H9 (cell line): ENCODE data around the gene CFAP61. TPM values are rescaled to one million over a fixed set of nuclear protein-coding genes. Genes with fewer than 3 reads are reported as not detected.

Experiments used
- DNase-seq: peaks from one replicate; pipeline ENCODE4 v3.0.0-alpha.2; 2017
- H2AFZ ChIP-seq: one replicate; pipeline ENCODE4 v1.6.1; 2013; ENCODE audit warnings: mild to moderate bottlenecking, low read length, control low read depth, moderate library complexity
- H2AK5ac ChIP-seq: 2 replicates; pipeline ENCODE4 v1.6.1; 2013; ENCODE audit warnings: low read length, control low read depth, mixed read lengths; ENCODE audit not compliant: insufficient read length
- H2BK120ac ChIP-seq: one replicate; pipeline ENCODE4 v1.6.1; 2013; ENCODE audit warnings: low read depth, mild to moderate bottlenecking, low read length, control low read depth, inconsistent platforms; ENCODE audit not compliant: poor library complexity, severe bottlenecking
- H2BK12ac ChIP-seq: 2 replicates; pipeline ENCODE4 v1.6.1; 2013; ENCODE audit warnings: low read length, control low read depth, mixed read lengths, low read depth; ENCODE audit not compliant: insufficient read length
- H2BK15ac ChIP-seq: 2 replicates; pipeline ENCODE4 v1.6.1; 2013; ENCODE audit warnings: low read depth, low read length, control low read depth
- H2BK20ac ChIP-seq: one replicate; pipeline ENCODE4 v1.6.1; 2013; ENCODE audit warnings: low read depth, mild to moderate bottlenecking, low read length, control low read depth, inconsistent platforms; ENCODE audit not compliant: poor library complexity, severe bottlenecking
- H2BK5ac ChIP-seq: 2 replicates; pipeline ENCODE4 v1.6.1; 2013; ENCODE audit warnings: low read length, control low read depth, mixed read lengths; ENCODE audit not compliant: insufficient read length
- H3K14ac ChIP-seq: 2 replicates; pipeline ENCODE4 v1.6.1; 2013; ENCODE audit warnings: low read length, control low read depth; ENCODE audit not compliant: insufficient read depth
- H3K18ac ChIP-seq: 2 replicates; pipeline ENCODE4 v1.6.1; 2013; ENCODE audit warnings: low read depth, mild to moderate bottlenecking, mixed read lengths, low read length, control low read depth; ENCODE audit not compliant: insufficient read length
- H3K23ac ChIP-seq: 2 replicates; pipeline ENCODE4 v1.6.1; 2013; ENCODE audit warnings: low read length, control low read depth, mixed read lengths, low read depth; ENCODE audit not compliant: insufficient read length
- H3K23me2 ChIP-seq: 2 replicates; pipeline ENCODE4 v1.6.1; 2013; ENCODE audit warnings: low read depth, mild to moderate bottlenecking, mixed read lengths, low read length, control low read depth; ENCODE audit not compliant: insufficient read length, poor library complexity, severe bottlenecking
- H3K27ac ChIP-seq: 2 replicates; pipeline ENCODE4 v1.5.1; 2013; ENCODE audit warnings: low read length, control low read depth, mixed read lengths, low read depth; ENCODE audit not compliant: insufficient read length
- H3K27me3 ChIP-seq: 2 replicates; pipeline ENCODE4 v1.6.1; 2013; ENCODE audit warnings: low read length, control low read depth, inconsistent platforms; ENCODE audit not compliant: insufficient read depth
- H3K4ac ChIP-seq: 2 replicates; pipeline ENCODE4 v1.6.1; 2013; ENCODE audit warnings: low read depth, mild to moderate bottlenecking, control low read depth, inconsistent platforms, low read length, moderate library complexity
- H3K4me1 ChIP-seq: 2 replicates; pipeline ENCODE4 v1.6.1; 2013; ENCODE audit warnings: low read length, control low read depth, inconsistent platforms; ENCODE audit not compliant: insufficient read depth
- H3K4me2 ChIP-seq: 2 replicates; pipeline ENCODE4 v1.6.1; 2013; ENCODE audit warnings: low read length, control low read depth, mixed read lengths; ENCODE audit not compliant: insufficient read length, insufficient read depth
- H3K56ac ChIP-seq: 2 replicates; pipeline ENCODE4 v1.6.1; 2013; ENCODE audit warnings: low read depth, mild to moderate bottlenecking, mixed read lengths, low read length, control low read depth; ENCODE audit not compliant: insufficient read length
- H3K79me1 ChIP-seq: 2 replicates; pipeline ENCODE4 v1.6.1; 2013; ENCODE audit warnings: low read depth, mild to moderate bottlenecking, moderate library complexity, low read length, control low read depth, inconsistent platforms; ENCODE audit not compliant: insufficient read depth, poor library complexity, severe bottlenecking
- H3K79me2 ChIP-seq: 2 replicates; pipeline ENCODE4 v1.6.1; 2013; ENCODE audit warnings: low read length, control low read depth, inconsistent platforms; ENCODE audit not compliant: insufficient read depth
- H3K9ac ChIP-seq: 2 replicates; pipeline ENCODE4 v1.6.1; 2013; ENCODE audit warnings: low read length, control low read depth, mixed read lengths; ENCODE audit not compliant: insufficient read length; ENCODE audit errors: extremely low read depth
- H3K9me3 ChIP-seq: one replicate; pipeline ENCODE4 v1.6.1; 2013; ENCODE audit warnings: low read depth, low read length, inconsistent platforms; ENCODE audit not compliant: control insufficient read depth
- H3T11ph ChIP-seq: one replicate; pipeline ENCODE4 v1.6.1; 2013; ENCODE audit warnings: mild to moderate bottlenecking, low read length, control low read depth, inconsistent platforms
- H4K20me1 ChIP-seq: one replicate; pipeline ENCODE4 v1.6.1; 2013; ENCODE audit not compliant: control insufficient read depth, insufficient read length, insufficient read depth
- H4K5ac ChIP-seq: 2 replicates; pipeline ENCODE4 v1.6.1; 2013; ENCODE audit warnings: low read depth, mild to moderate bottlenecking, mixed read lengths, low read length, control low read depth; ENCODE audit not compliant: insufficient read length
- H4K8ac ChIP-seq: replicated peaks from 2 replicates; pipeline ENCODE4 v1.6.1; 2013; ENCODE audit warnings: low read length, control low read depth, mixed read lengths, low read depth; ENCODE audit not compliant: insufficient read length
- H4K91ac ChIP-seq: 2 replicates; pipeline ENCODE4 v1.6.1; 2013; ENCODE audit warnings: low read depth, mild to moderate bottlenecking, moderate library complexity, mixed read lengths, low read length, control low read depth; ENCODE audit not compliant: insufficient read length
- H3K27ac Mint-ChIP-seq, 3 experiments: 2 replicates in 2 of 3; 3 replicates in 1 of 3; pipeline ENCODE4 v1.8.0; 2020 to 2021; ENCODE audit warnings: mixed read lengths in 3 of 3, mild to moderate bottlenecking in 1 of 3, moderate library complexity in 1 of 3
- H3K27me3 Mint-ChIP-seq: 2 replicates; pipeline ENCODE4 v1.8.0; 2021; ENCODE audit warnings: low read depth, mild to moderate bottlenecking, moderate library complexity, mixed read lengths
- H3K36me3 Mint-ChIP-seq, 3 experiments: 2 replicates in 2 of 3; 3 replicates in 1 of 3; pipeline ENCODE4 v1.8.0; 2020 to 2021; ENCODE audit warnings: low read depth in 3 of 3, mixed read lengths in 3 of 3; ENCODE audit not compliant: insufficient read depth in 1 of 3
- H3K4me1 Mint-ChIP-seq, 2 experiments: 2 replicates each; pipeline ENCODE4 v1.8.0; 2020; ENCODE audit warnings: mixed read lengths in 2 of 2
- H3K4me3 Mint-ChIP-seq, 2 experiments: 2 replicates in 1 of 2; 3 replicates in 1 of 2; pipeline ENCODE4 v1.8.0; 2020 to 2021; ENCODE audit warnings: mild to moderate bottlenecking in 2 of 2, mixed read lengths in 2 of 2, moderate library complexity in 1 of 2
- H3K9me3 Mint-ChIP-seq, 2 experiments: 2 replicates in 1 of 2; 3 replicates in 1 of 2; pipeline ENCODE4 v1.8.0; 2020; ENCODE audit warnings: mild to moderate bottlenecking in 2 of 2, mixed read lengths in 2 of 2, moderate library complexity in 1 of 2
- WGBS: extraction: QIAGEN DNeasy Blood & Tissue Kit; methylation state at CpG from one replicate; pipeline ENCODE4 v1.1.7; 2013; ENCODE audit warnings: missing lambda C conversion rate, low lambda C conversion rate, mixed read lengths; ENCODE audit not compliant: insufficient read length; ENCODE audit errors: extremely low coverage; 5-methylcytosine and 5-hydroxymethylcytosine counted together
- total RNA-seq: library from RNA; stranded (reverse); gene quantifications from 2 replicates; pipeline ENCODE4 v1.2.1, GENCODE V29; 2021
- TF ChIP-seq, protein P1 (sequence below): fragments of 200-600 bp; sonication (generic); conservative IDR thresholded peaks from 3 replicates; pipeline ENCODE4 v1.8.0; 2021; ENCODE audit warnings: antibody characterized with exemption, mild to moderate bottlenecking

Gene CFAP61
- total RNA-seq, 1 experiment from 2014 or later, result 0.44 TPM

DNA sequence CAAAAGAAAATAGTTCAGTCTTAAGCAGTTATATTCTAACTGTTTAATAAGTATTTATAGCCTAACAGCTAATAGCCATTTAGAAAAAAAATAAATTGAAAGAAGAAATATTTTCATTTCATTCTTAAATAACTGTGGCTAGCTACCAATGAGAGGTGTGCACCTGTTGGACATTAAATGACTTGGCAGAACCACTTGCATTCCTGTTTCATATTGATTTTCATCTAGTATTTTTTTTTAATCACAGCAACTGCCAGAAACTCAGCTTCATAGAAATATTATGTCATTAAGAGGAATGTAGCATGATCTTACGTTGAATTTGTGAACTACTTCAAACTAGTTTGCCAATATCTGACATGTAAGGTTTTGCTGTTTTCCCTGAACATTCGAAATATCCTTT lies 25.0 kb upstream of the CFAP61 start:
- TF ChIP-seq, protein P1, sequence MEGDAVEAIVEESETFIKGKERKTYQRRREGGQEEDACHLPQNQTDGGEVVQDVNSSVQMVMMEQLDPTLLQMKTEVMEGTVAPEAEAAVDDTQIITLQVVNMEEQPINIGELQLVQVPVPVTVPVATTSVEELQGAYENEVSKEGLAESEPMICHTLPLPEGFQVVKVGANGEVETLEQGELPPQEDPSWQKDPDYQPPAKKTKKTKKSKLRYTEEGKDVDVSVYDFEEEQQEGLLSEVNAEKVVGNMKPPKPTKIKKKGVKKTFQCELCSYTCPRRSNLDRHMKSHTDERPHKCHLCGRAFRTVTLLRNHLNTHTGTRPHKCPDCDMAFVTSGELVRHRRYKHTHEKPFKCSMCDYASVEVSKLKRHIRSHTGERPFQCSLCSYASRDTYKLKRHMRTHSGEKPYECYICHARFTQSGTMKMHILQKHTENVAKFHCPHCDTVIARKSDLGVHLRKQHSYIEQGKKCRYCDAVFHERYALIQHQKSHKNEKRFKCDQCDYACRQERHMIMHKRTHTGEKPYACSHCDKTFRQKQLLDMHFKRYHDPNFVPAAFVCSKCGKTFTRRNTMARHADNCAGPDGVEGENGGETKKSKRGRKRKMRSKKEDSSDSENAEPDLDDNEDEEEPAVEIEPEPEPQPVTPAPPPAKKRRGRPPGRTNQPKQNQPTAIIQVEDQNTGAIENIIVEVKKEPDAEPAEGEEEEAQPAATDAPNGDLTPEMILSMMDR, result no peak
- Histone ChIP-seq H3K14ac (no peak overlapping the region), H3K56ac (no peak overlapping the region), H3K79me2 (no peaks in the 10 kb centered on the region; the same call in 1 of the 2 replicates), H3K4ac (no peak overlapping the region), H2BK5ac (no peak overlapping the region), H3K23me2 (no peaks in the 10 kb centered on the region), H3K9ac (no peak overlapping the region), H3K23ac (no peak overlapping the region), H4K91ac (no peak overlapping the region), H4K5ac (no peak overlapping the region), H2BK12ac (no peak overlapping the region), H3K79me1 (no peaks in the 10 kb centered on the region), H3K18ac (no peak overlapping the region), H3K4me1 (no peaks in the 10 kb centered on the region), H3T11ph (no peak overlapping the region), H2BK20ac (no peak overlapping the region), H4K20me1 (no peaks in the 10 kb centered on the region), H2BK120ac (no peak overlapping the region), H3K4me2 (no peak overlapping the region), H3K27ac (no peak overlapping the region), H4K8ac (no peak overlapping the region), H2AK5ac (no peak overlapping the region), H3K27me3 (no peaks in the 10 kb centered on the region), H2AFZ (no peak overlapping the region), H2BK15ac (no peak overlapping the region), H3K9me3 (no peaks in the 10 kb centered on the region)
- H3K9me3 Mint-ChIP-seq, result no peaks in the 10 kb centered on the region
- DNase-seq, result no peak
- no CpG with 5 or more reads among the region's 2 CpGs for WGBS
- H3K36me3 Mint-ChIP-seq, result peaks cover 4 to 47% (median 14%) of the 10 kb centered on the region in 3 experiments; a peak in 5 of 7 replicates
- no peak overlapping the region for H3K4me3 Mint-ChIP-seq
- no peaks in the 10 kb centered on the region for H3K4me1 Mint-ChIP-seq
- H3K27me3 Mint-ChIP-seq, result no peaks in the 10 kb centered on the region
- no peak overlapping the region for H3K27ac Mint-ChIP-seq
